ENCODE results near the gene EFNA5. TPM values are rescaled to one million over a fixed set of nuclear protein-coding genes. Genes with fewer than 3 reads are reported as not detected.
"Not testable (repeated sequence)": the region's sequence is repeated elsewhere in the genome, so short reads cannot be mapped to it uniquely, and the experiment has no call there.

EFNA5 gene
- total RNA-seq, 2 experiments from 2014 or later = not detected

DNA sequence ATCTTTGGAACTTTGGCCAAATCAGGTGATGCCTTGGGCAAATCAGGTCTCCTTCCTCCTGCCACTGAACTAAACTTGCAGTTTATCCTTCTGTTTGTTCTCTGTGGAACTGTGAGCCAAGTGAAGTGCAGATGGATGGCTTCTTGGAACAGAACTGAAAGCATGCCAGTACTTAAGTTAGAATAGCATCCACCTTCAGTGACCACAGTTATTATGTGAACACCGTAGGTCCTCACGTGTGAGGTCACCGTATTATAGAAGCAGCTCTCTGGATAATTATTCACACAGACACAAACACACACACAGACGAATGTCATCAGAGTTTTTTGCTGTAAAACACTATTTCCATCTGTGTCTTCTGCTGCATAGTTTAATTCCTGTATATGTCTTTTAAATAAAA, 162.6 kb downstream of the EFNA5 start:
- Mint-ChIP-seq H3K27ac (no peak overlapping the region), H3K4me3 (no peak overlapping the region), H3K27me3 (peaks cover 16% of the 10 kb centered on the region), H3K36me3 (no peaks in the 10 kb centered on the region), H3K4me1 (no peaks in the 10 kb centered on the region), H3K9me3 (no peaks in the 10 kb centered on the region)
- no peak for DNase-seq
- POLR2A ChIA-PET = no interaction called here
- ATAC-seq (ENCODE audit: low read depth) = no peak

DNA sequence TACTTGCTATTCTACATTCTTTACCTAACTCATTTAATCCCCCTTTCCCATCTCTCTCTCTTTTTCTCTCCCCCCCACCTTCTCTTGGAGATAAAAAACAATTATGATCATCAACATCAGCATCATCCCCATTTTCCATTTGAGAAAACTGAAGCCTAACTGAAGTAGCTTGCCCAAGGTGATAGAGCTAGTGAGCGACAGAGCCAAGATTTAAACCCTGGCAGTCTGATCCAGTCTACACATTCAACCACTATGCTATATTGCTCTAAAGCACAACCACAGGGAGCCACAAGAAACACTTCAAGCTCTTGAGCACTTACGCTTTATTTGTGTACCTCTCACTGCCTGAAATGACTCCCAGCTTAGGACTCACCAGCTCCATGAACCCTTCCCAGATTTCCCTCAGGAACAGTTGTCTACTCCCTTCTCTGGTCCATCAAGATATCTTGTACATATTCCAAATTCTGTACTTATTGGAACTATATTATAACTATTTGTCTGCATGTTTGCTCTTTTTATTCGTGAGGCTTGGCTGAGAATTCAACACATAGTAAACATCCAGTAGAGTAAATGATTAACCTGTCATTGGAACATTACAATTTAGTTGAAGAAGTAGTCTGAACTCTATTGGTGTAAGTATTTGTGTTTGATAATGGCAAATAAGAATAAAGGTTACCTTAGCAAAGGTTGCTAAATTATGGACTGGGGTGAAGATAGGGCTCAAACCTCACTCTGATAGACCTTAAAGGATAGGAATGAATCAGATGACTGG, 164.8 kb downstream of the EFNA5 start:
- peaks cover 1% of the 10 kb centered on the region for H3K36me3 Mint-ChIP-seq
- peaks cover 10% of the 10 kb centered on the region for H3K4me1 Mint-ChIP-seq
- DNase-seq (no peak), ATAC-seq (ENCODE audit: low read depth) (no peak)
- no peaks in the 10 kb centered on the region for H3K9me3 Mint-ChIP-seq
- no peak overlapping the region for H3K4me3 Mint-ChIP-seq
- POLR2A ChIA-PET = no interaction called here
- peaks cover 16% of the 10 kb centered on the region for H3K27me3 Mint-ChIP-seq
- no peak overlapping the region for H3K27ac Mint-ChIP-seq

DNA sequence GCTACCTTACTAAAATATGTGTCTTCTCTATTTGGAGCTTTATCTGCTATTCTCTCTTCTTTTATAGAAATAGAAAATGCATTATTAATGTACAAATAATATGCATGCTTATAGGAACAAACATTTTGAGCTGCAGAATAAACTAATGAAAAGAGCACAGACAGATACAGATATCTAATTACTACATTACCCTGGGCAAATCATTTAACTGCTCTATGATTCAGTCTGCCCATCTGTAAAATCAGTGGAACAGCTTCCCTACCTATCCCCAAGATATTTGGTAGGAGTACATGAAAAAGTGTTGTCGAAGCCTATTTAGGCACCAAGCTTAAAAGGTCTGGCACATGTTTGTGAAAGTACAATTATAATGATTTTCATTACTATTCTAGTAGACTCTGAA, 166.3 kb downstream of the EFNA5 start:
- H3K27me3 Mint-ChIP-seq = peaks cover 16% of the 10 kb centered on the region
- peaks cover 1% of the 10 kb centered on the region for H3K36me3 Mint-ChIP-seq

DNA sequence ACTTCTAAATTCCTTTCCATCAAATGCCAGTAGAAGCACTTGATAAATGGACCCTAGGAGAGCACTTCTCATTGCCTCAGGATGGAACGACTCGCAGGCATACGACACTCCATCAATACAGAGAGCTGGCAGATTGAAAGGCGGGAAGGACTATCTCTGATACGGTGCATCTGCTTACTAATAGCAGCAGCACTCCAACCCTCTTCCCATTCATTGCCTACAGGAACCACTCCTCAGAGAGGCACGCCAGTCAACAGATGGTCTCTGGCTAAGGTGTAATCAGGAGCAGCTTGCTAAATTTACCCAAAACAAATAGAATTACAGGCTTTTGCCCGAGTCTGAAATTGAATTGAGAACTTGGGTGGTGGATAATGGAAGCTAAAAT, 168.1 kb downstream of the EFNA5 start:
- DNase-seq (no peak), ATAC-seq (ENCODE audit: low read depth) (no peak)
- Mint-ChIP-seq H3K4me3 (no peak overlapping the region), H3K36me3 (peaks cover 1% of the 10 kb centered on the region), H3K27me3 (peaks cover 14% of the 10 kb centered on the region), H3K4me1 (peaks cover 10% of the 10 kb centered on the region), H3K9me3 (no peaks in the 10 kb centered on the region), H3K27ac (no peak overlapping the region)
- POLR2A ChIA-PET = no interaction called here

More for the DNA sequence above, 166.3 kb downstream of the EFNA5 start:
- no peak for DNase-seq
- no peaks in the 10 kb centered on the region for H3K9me3 Mint-ChIP-seq
- ATAC-seq (ENCODE audit: low read depth) = no peak
- H3K4me1 Mint-ChIP-seq = peaks cover 10% of the 10 kb centered on the region
- H3K4me3 Mint-ChIP-seq = no peak overlapping the region
- POLR2A ChIA-PET = no interaction called here
- H3K27ac Mint-ChIP-seq = no peak overlapping the region

DNA sequence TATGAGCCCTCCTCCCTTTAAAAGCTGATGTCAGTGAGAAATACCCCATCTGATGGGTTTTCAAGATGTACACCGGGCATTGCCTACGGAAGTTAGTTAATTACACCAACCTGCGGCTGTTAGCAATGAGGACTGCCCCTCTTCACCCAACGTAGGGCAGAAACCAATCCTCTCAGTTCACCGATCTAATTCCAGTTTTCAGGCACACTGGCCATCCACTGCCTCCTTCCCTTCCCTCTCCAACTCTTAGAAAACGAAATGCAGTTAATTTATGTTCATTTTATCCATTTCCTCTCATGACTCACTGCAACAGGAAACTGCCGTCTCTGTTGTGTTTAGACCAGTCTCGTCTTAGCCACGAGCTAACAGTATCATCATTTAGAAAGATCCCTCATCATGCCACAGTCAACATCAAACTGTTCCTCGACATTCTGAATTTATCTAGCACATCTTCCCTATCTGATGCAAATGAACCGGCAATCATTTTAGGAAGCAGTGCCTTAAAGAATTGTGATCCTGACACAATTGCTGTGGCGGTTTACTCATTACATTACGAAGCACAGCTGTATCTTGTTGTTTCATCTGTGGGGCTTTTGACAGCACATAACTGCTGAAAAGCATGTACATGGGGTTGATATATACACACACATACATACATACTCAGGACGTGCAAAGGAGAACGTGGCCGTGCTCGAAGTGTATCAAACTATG, 168.6 kb downstream of the EFNA5 start:
- ATAC-seq (ENCODE audit: low read depth) (peak; percentile 58), DNase-seq (no peak)
- Mint-ChIP-seq H3K9me3 (no peaks in the 10 kb centered on the region), H3K4me3 (no peak overlapping the region), H3K27me3 (peaks cover 14% of the 10 kb centered on the region), H3K27ac (peak overlapping the region; percentile 17), H3K4me1 (peaks cover 10% of the 10 kb centered on the region), H3K36me3 (peaks cover 1% of the 10 kb centered on the region)
- POLR2A ChIA-PET = no interaction called here

DNA sequence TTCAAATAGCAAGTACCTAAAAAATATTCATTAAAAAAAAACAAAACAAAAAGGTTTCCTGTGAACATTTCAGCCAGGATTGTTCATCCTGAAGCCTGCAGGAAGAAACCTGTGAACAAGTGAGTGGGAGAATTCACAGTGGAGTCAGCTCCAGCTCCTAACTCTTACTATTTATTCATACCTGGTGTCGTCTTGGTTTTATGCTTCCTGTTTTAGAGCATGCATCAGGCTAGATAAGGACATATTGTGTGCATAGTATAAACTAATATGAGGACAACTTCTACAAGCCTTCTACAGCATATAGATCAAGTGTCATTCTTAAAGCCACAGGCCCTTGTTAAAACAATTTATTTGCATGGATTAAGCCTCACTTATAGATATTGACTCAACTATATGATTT, 169.9 kb downstream of the EFNA5 start:
- no peak for ATAC-seq (ENCODE audit: low read depth)
- H3K27ac Mint-ChIP-seq = no peak overlapping the region
- no peak for DNase-seq
- POLR2A ChIA-PET = no interaction called here
- no peaks in the 10 kb centered on the region for H3K9me3 Mint-ChIP-seq
- no peak overlapping the region for H3K4me3 Mint-ChIP-seq
- peaks cover 4% of the 10 kb centered on the region for H3K27me3 Mint-ChIP-seq
- H3K4me1 Mint-ChIP-seq = peaks cover 10% of the 10 kb centered on the region
- H3K36me3 Mint-ChIP-seq = peaks cover 1% of the 10 kb centered on the region

DNA sequence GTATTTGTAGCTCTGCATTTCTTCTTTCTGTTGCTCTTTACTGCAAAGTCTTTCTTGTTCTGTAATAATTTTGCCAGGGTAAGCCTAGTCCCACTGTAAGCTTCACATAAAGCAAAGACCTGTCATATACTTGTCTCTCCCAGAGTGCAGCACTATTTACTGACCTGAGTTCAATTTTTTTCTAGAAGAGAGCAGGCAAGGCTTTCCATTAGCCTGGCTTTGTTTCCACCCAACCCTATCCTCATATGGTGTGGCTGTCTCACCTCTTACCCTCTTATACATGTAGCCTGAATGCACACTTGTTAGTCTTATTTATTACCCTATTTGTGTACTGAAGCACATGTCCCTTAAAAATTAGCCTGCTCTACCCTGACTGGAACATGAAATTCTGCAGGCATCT, 170.4 kb downstream of the EFNA5 start:
- Mint-ChIP-seq H3K36me3 (peaks cover 1% of the 10 kb centered on the region), H3K27ac (no peak overlapping the region), H3K4me1 (peaks cover 10% of the 10 kb centered on the region), H3K4me3 (no peak overlapping the region), H3K27me3 (peaks cover 2% of the 10 kb centered on the region), H3K9me3 (no peaks in the 10 kb centered on the region)
- POLR2A ChIA-PET = no interaction called here
- ATAC-seq (ENCODE audit: low read depth) (no peak), DNase-seq (no peak)

DNA sequence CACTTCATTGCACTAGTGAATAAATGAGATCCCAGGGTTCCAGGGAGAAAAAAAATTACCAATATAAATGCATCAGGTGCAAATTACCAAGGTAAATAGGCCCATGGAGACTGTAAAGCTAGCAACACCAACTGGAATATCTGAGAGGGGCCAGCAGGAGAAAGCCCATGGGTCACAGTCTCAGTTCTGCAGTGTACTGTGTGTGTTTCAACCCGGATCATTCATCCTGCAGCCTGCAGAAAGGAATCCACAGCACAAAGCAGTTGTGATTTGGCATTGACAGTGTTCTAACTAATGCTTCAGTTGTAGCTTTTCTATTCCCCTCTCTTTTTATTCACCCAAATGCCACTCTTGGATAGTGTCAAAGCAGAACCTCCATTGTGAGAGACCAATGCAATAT, 171.0 kb downstream of the EFNA5 start:
- Mint-ChIP-seq H3K4me1 (peaks cover 10% of the 10 kb centered on the region), H3K4me3 (no peak overlapping the region), H3K36me3 (peaks cover 1% of the 10 kb centered on the region), H3K9me3 (peaks cover 4% of the 10 kb centered on the region), H3K27ac (no peak overlapping the region), H3K27me3 (no peaks in the 10 kb centered on the region)
- POLR2A ChIA-PET = no interaction called here
- ATAC-seq (ENCODE audit: low read depth) = no peak
- no peak for DNase-seq

DNA sequence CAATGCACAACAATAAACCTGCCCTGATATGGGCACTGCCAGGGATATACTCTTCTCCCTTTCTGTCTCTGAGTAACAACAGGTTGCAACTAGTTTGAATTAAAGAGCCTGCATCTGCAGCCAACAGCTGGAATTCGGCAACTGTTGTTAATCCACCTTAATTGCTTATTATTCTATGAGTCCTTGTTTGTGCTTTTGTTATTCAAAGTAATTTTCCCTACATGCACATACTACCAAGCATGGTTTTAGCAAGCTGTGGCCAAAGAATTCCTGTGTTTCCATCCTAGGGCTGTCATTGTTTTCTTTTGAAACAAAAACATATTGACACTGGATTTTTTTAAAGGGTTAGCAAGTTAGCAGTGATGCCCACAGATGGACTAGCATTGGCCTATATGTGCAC, 171.5 kb downstream of the EFNA5 start:
- Mint-ChIP-seq H3K4me1 (peaks cover 10% of the 10 kb centered on the region), H3K27me3 (no peaks in the 10 kb centered on the region), H3K4me3 (no peak overlapping the region), H3K36me3 (peaks cover 1% of the 10 kb centered on the region), H3K27ac (no peak overlapping the region), H3K9me3 (peaks cover 5% of the 10 kb centered on the region)
- DNase-seq = no peak
- ATAC-seq (ENCODE audit: low read depth) = no peak
- POLR2A ChIA-PET = no interaction called here

DNA sequence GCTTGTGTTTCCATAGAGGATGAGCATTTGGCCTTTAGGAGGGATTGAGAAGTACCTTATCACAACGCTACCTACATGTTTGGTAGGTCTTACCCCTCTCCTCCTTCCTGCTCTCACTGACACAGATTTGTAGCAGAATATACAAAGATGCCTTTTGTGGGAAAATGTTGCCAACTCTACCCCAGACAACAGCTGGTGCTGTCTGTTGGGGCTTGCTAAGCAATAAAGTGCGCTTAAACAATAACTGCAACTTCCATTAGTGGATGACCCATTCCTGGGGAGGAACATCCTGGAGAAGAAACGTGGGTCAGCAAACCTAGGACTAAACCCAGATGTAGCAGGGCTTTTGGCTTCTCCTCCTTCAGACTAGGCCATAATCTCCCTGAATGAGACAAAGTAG, 174.3 kb downstream of the EFNA5 start:
- ATAC-seq (ENCODE audit: low read depth) = no peak
- Mint-ChIP-seq H3K9me3 (peaks cover 5% of the 10 kb centered on the region), H3K36me3 (no peaks in the 10 kb centered on the region), H3K27ac (no peak overlapping the region), H3K4me1 (no peaks in the 10 kb centered on the region), H3K4me3 (no peak overlapping the region), H3K27me3 (no peaks in the 10 kb centered on the region)
- no peak for DNase-seq
- POLR2A ChIA-PET = no interaction called here

DNA sequence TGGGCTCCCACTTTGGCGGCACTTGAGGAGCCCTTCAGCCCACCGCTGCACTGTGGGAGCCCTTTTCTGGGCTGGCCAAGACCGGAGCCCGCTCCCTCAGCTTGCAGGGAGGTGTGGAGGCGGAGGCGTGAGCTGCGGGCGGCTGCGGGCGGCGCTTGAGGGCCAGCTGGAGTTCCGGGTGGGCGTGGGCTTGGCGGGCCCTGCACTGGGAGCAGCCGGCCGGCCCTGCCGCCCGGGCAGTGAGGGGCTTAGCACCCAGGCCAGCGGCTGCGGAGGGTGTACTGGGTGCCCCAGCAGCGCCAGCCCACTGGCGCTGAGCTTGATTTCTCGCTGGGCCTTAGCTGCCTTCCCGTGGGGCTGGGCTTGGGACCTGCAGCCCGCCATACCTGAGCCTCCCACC, 176.6 kb downstream of the EFNA5 start:
- H3K9me3 Mint-ChIP-seq; H3K36me3 Mint-ChIP-seq; H3K27ac Mint-ChIP-seq; DNase-seq; H3K27me3 Mint-ChIP-seq; POLR2A ChIA-PET; H3K4me3 Mint-ChIP-seq; ATAC-seq (ENCODE audit: low read depth); H3K4me1 Mint-ChIP-seq: not testable (repeated sequence)

DNA sequence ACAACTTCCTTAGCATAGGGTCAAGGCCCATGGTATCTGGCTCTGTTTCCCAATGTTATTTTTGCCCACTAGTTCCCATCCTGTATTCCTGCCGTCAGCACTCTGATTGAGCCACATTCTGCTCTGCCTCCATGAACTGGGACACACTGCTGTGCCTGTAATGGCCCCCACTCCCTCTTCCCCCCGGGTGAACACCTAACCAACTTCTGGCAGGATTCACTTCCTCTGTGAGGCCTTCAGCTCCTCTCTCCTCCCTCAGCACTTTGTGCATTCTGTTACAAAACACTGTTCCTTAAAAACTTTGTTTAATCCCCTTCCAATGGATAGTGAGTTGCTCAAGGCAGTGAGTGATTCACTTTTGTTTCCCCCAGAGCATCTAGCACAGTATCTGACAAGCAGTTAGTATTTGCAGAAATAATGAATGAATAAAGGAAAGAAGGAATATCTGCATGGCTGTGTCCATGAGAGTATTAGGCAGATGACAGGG, 183.6 kb downstream of the EFNA5 start:
- peaks cover 3% of the 10 kb centered on the region for H3K27me3 Mint-ChIP-seq
- POLR2A ChIA-PET = no interaction called here
- DNase-seq = no peak
- peaks cover 13% of the 10 kb centered on the region for H3K4me1 Mint-ChIP-seq
- no peak for ATAC-seq (ENCODE audit: low read depth)
- H3K36me3 Mint-ChIP-seq = peaks cover 8% of the 10 kb centered on the region
- no peak overlapping the region for H3K27ac Mint-ChIP-seq
- peaks cover 19% of the 10 kb centered on the region for H3K9me3 Mint-ChIP-seq
- no peak overlapping the region for H3K4me3 Mint-ChIP-seq

DNA sequence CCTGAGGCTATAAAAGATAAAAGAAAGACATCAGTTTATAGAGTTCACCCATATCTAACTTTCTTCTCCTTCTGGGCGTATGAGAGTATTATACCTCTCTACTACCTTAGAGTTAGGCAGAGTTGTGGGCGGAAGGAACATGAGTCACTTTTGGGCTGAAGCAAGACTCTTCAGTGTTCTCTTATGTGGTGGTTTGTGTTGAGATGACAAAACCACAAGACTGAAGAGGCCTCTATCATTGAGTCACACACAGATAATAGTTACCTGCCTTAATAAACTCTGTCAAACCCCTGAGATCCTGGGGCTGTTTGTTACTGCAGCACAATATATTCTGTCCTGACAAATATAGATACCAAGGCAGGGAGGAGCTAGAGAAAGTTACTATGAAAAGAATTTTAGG, 184.2 kb downstream of the EFNA5 start:
- Mint-ChIP-seq H3K4me3 (no peak overlapping the region), H3K27me3 (peaks cover 5% of the 10 kb centered on the region), H3K36me3 (peaks cover 8% of the 10 kb centered on the region), H3K4me1 (peaks cover 13% of the 10 kb centered on the region), H3K27ac (no peak overlapping the region), H3K9me3 (peaks cover 19% of the 10 kb centered on the region)
- POLR2A ChIA-PET = no interaction called here
- DNase-seq (no peak), ATAC-seq (ENCODE audit: low read depth) (peak; percentile 96)

DNA sequence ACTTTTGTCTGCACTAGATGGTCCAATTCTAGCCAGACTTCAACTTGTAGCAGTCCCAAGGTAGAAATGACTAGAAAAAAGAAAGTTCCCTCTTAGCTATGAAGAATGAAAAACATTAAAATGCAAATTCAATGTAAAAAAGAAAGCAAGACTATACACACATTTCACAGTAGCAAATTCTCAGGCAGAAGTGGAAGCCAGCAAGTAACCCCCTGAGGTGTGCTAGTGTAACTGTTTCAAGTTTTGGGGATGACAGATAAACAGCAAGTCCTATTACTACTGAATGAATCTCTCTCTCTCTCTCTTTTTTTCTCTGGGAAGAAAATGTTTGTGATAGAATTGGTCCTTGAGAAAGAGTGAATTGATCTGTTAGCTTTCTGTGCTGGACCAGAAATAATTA, 185.6 kb downstream of the EFNA5 start:
- ATAC-seq (ENCODE audit: low read depth) (no peak), DNase-seq (no peak)
- Mint-ChIP-seq H3K27me3 (peaks cover 14% of the 10 kb centered on the region), H3K9me3 (peaks cover 19% of the 10 kb centered on the region), H3K4me1 (peaks cover 13% of the 10 kb centered on the region), H3K27ac (no peak overlapping the region), H3K4me3 (no peak overlapping the region), H3K36me3 (peaks cover 8% of the 10 kb centered on the region)
- POLR2A ChIA-PET = no interaction called here
